Endodermal cell (in vitro differentiated cells): ENCODE results near the gene IL17RA. TPM values are rescaled to one million over a fixed set of nuclear protein-coding genes. Genes with fewer than 3 reads are reported as not detected.

Source experiments
- DNase-seq: peaks from one replicate; pipeline ENCODE4 v3.0.0-alpha.2; 2017
- H3K27ac ChIP-seq: 2 replicates; pipeline ENCODE4 v1.5.1; 2013; ENCODE audit warnings: mild to moderate bottlenecking, low read depth, low read length, moderate library complexity
- H3K27me3 ChIP-seq: 2 replicates; pipeline ENCODE4 v1.6.1; 2013; ENCODE audit warnings: mild to moderate bottlenecking, low read length, moderate library complexity; ENCODE audit not compliant: insufficient read depth, control insufficient read depth, poor library complexity, severe bottlenecking
- H3K36me3 ChIP-seq: 2 replicates; pipeline ENCODE4 v1.7.0; 2013; ENCODE audit warnings: mild to moderate bottlenecking, low read length, moderate library complexity; ENCODE audit not compliant: control insufficient read depth, insufficient read depth
- H3K4me1 ChIP-seq: one replicate; pipeline ENCODE4 v1.7.0; 2013; ENCODE audit warnings: low read length; ENCODE audit not compliant: control insufficient read depth, insufficient read depth
- H3K4me3 ChIP-seq: 2 replicates; pipeline ENCODE4 v1.5.1; 2013; ENCODE audit warnings: mild to moderate bottlenecking, low read length, moderate library complexity
- H3K9ac ChIP-seq: 2 replicates; pipeline ENCODE4 v1.6.1; 2013; ENCODE audit warnings: mild to moderate bottlenecking, low read length, moderate library complexity; ENCODE audit not compliant: poor library complexity, severe bottlenecking; ENCODE audit errors: extremely low read depth
- H3K9me3 ChIP-seq: 2 replicates; pipeline ENCODE4 v1.6.1; 2013; ENCODE audit warnings: mild to moderate bottlenecking, low read length, moderate library complexity; ENCODE audit not compliant: control insufficient read depth
- H3K27ac Mint-ChIP-seq: 2 replicates; pipeline ENCODE4 v1.8.0; 2020; ENCODE audit warnings: mixed read lengths
- H3K27me3 Mint-ChIP-seq: 2 replicates; pipeline ENCODE4 v1.8.0; 2021; ENCODE audit warnings: mild to moderate bottlenecking, mixed read lengths; ENCODE audit not compliant: insufficient read depth
- H3K36me3 Mint-ChIP-seq: 2 replicates; pipeline ENCODE4 v1.8.0; 2020; ENCODE audit warnings: low read depth, mixed read lengths
- H3K4me1 Mint-ChIP-seq: 2 replicates; pipeline ENCODE4 v1.8.0; 2020; ENCODE audit warnings: mixed read lengths
- H3K4me3 Mint-ChIP-seq: 2 replicates; pipeline ENCODE4 v1.8.0; 2020; ENCODE audit warnings: mild to moderate bottlenecking, moderate library complexity, mixed read lengths
- H3K9me3 Mint-ChIP-seq: 2 replicates; pipeline ENCODE4 v1.8.0; 2020; ENCODE audit warnings: mild to moderate bottlenecking, mixed read lengths
- CTCF ChIP-seq: fragments of 200-600 bp; sonication (generic); conservative IDR thresholded peaks from 2 replicates; pipeline ENCODE4 v1.5.0; 2021; ENCODE audit warnings: antibody characterized with exemption, mild to moderate bottlenecking
- WGBS, 2 experiments: methylation state at CpG; one replicate each; pipeline versions ENCODE4 v1.1.5 to v1.1.7; 2013; ENCODE audit warnings: missing lambda C conversion rate in 2 of 2, mixed read lengths in 1 of 2; ENCODE audit not compliant: insufficient coverage in 1 of 2, insufficient read length in 1 of 2; 5-methylcytosine and 5-hydroxymethylcytosine counted together
- total RNA-seq, 2 donors: library from RNA; stranded (reverse); fragmentation: NEBNext Ultra II Directional in 1 of 2; extraction: Animal tissue kit (Norgen Biotek cat#: 25700) in 1 of 2; gene quantifications; 2 replicates in 1 of 2; 3 replicates in 1 of 2; pipeline ENCODE4 v1.2.1, GENCODE V29; 2021

IL17RA gene
- total RNA-seq, 2 donors from 2014 or later = 14.8 to 16.0 TPM

GRCh38 chr22:17107547-17107810 lies 22.7 kb downstream of the IL17RA start:
- 92 to 95% methylated on average over 6 of the region's 6 CpGs for WGBS, 2 experiments
- peaks cover 34% of the 10 kb centered on the region for H3K36me3 Mint-ChIP-seq
- H3K4me3 Mint-ChIP-seq = no peak overlapping the region
- H3K27me3 Mint-ChIP-seq = no peaks in the 10 kb centered on the region
- no peaks in the 10 kb centered on the region for H3K4me1 ChIP-seq
- TF ChIP-seq CTCF = no peak
- H3K27ac Mint-ChIP-seq = no peak overlapping the region
- no peak overlapping the region for H3K9ac ChIP-seq
- H3K27ac ChIP-seq = no peak overlapping the region
- no peaks in the 10 kb centered on the region for H3K9me3 Mint-ChIP-seq
- no peak overlapping the region for H3K4me3 ChIP-seq
- H3K36me3 ChIP-seq = peaks cover 63% of the 10 kb centered on the region
- no peaks in the 10 kb centered on the region for H3K4me1 Mint-ChIP-seq
- DNase-seq = no peak
- H3K9me3 ChIP-seq = no peaks in the 10 kb centered on the region
- no peaks in the 10 kb centered on the region for H3K27me3 ChIP-seq

- no peak overlapping the region for H3K27ac Mint-ChIP-seq
These were observed 23.7 kb downstream of the IL17RA start for GRCh38 chr22:17108256-17109112.

GRCh38 chr22:17109113-17109865 lies 24.5 kb downstream of the IL17RA start:
- TF ChIP-seq CTCF = no peak
- Histone ChIP-seq H3K27ac (no peak overlapping the region), H3K9ac (no peak overlapping the region), H3K9me3 (no peaks in the 10 kb centered on the region), H3K36me3 (peaks cover 53% of the 10 kb centered on the region), H3K4me3 (no peak overlapping the region), H3K4me1 (no peaks in the 10 kb centered on the region), H3K27me3 (no peaks in the 10 kb centered on the region)
- 95% methylated on average over 24 to 42 of the region's 42 CpGs for WGBS, 2 experiments
- H3K27ac Mint-ChIP-seq = no peak overlapping the region
- DNase-seq = no peak
- H3K27me3 Mint-ChIP-seq = no peaks in the 10 kb centered on the region
- H3K4me1 Mint-ChIP-seq = no peaks in the 10 kb centered on the region
- H3K4me3 Mint-ChIP-seq = no peak overlapping the region
- no peaks in the 10 kb centered on the region for H3K9me3 Mint-ChIP-seq
- peaks cover 28% of the 10 kb centered on the region for H3K36me3 Mint-ChIP-seq

More at GRCh38 chr22:17108256-17109112, 23.7 kb downstream of the IL17RA start:
- Histone ChIP-seq H3K9me3 (no peaks in the 10 kb centered on the region), H3K27ac (no peak overlapping the region), H3K9ac (no peak overlapping the region), H3K36me3 (peaks cover 53% of the 10 kb centered on the region), H3K4me3 (no peak overlapping the region), H3K27me3 (no peaks in the 10 kb centered on the region), H3K4me1 (no peaks in the 10 kb centered on the region)
- no peak for DNase-seq
- 95 to 98% methylated on average over 58 to 66 of the region's 66 CpGs for WGBS, 2 experiments
- Mint-ChIP-seq H3K4me3 (no peak overlapping the region), H3K9me3 (no peaks in the 10 kb centered on the region), H3K36me3 (peaks cover 29% of the 10 kb centered on the region), H3K27me3 (no peaks in the 10 kb centered on the region), H3K4me1 (no peaks in the 10 kb centered on the region)
- TF ChIP-seq CTCF = no peak
